Neuronal stem cell (in vitro differentiated cells): ENCODE measurements around the gene GPC5.

Experiments used
- DNase-seq: peaks from one replicate; pipeline ENCODE4 v3.0.0-alpha.2; 2013; ENCODE audit warnings: low spot score
- H2AFZ ChIP-seq: one replicate; pipeline ENCODE4 v1.6.1; 2013; ENCODE audit warnings: mild to moderate bottlenecking, low read length, inconsistent platforms
- H2AK5ac ChIP-seq: 2 replicates; pipeline ENCODE4 v1.6.1; 2013; ENCODE audit warnings: low read depth, mild to moderate bottlenecking, inconsistent platforms, low read length, moderate library complexity, mixed read lengths
- H2BK120ac ChIP-seq: 2 replicates; pipeline ENCODE4 v1.6.1; 2013; ENCODE audit warnings: low read depth, mild to moderate bottlenecking, inconsistent platforms, low read length, moderate library complexity, mixed read lengths
- H2BK12ac ChIP-seq: one replicate; pipeline ENCODE4 v1.6.1; 2013; ENCODE audit warnings: low read length, inconsistent platforms
- H2BK15ac ChIP-seq: 2 replicates; pipeline ENCODE4 v1.6.1; 2013; ENCODE audit warnings: mild to moderate bottlenecking, low read length, inconsistent platforms, mixed read lengths
- H2BK5ac ChIP-seq: one replicate; pipeline ENCODE4 v1.6.1; 2013; ENCODE audit warnings: inconsistent platforms, mild to moderate bottlenecking, low read length, moderate library complexity
- H3K14ac ChIP-seq: one replicate; pipeline ENCODE4 v1.6.1; 2013; ENCODE audit warnings: low read length, inconsistent platforms
- H3K18ac ChIP-seq: 2 replicates; pipeline ENCODE4 v1.6.1; 2013; ENCODE audit warnings: low read length, inconsistent platforms
- H3K23ac ChIP-seq: 2 replicates; pipeline ENCODE4 v1.6.1; 2013; ENCODE audit warnings: low read depth, mild to moderate bottlenecking, mixed read lengths, low read length, inconsistent platforms; ENCODE audit not compliant: poor library complexity
- H3K27ac ChIP-seq: replicated peaks from 3 replicates; pipeline ENCODE4 v1.5.1; 2013; ENCODE audit warnings: low read length, inconsistent platforms
- H3K27me3 ChIP-seq, 3 experiments: 2 replicates each; pipeline ENCODE4 v1.6.1; 2013; ENCODE audit warnings: low read length in 3 of 3, mild to moderate bottlenecking in 2 of 3, inconsistent platforms in 1 of 3, low read depth in 1 of 3, mixed read lengths in 1 of 3, moderate library complexity in 1 of 3; ENCODE audit not compliant: control insufficient read depth in 3 of 3, insufficient read depth in 3 of 3
- H3K36me3 ChIP-seq, 2 donors: replicated peaks in 1 of 2; 2 replicates each; pipeline ENCODE4 v1.6.1; 2013; ENCODE audit warnings: low read length in 2 of 2; ENCODE audit not compliant: control insufficient read depth in 2 of 2, insufficient read depth in 2 of 2
- H3K4ac ChIP-seq: 2 replicates; pipeline ENCODE4 v1.6.1; 2013; ENCODE audit warnings: inconsistent platforms, mild to moderate bottlenecking, low read length, moderate library complexity
- H3K4me1 ChIP-seq, 2 donors: 1 replicate in 1 of 2; 2 replicates in 1 of 2; pipeline ENCODE4 v1.6.1; 2013; ENCODE audit warnings: low read length in 2 of 2, low read depth in 1 of 2; ENCODE audit not compliant: control insufficient read depth in 2 of 2, insufficient read depth in 1 of 2
- H3K4me2 ChIP-seq: one replicate; pipeline ENCODE4 v1.6.1; 2013; ENCODE audit warnings: mild to moderate bottlenecking, low read length, inconsistent platforms; ENCODE audit not compliant: insufficient read depth, poor library complexity, severe bottlenecking
- H3K4me3 ChIP-seq, 2 donors: 2 replicates each; pipeline ENCODE4 v1.5.1; 2013; ENCODE audit warnings: low read length in 2 of 2, mild to moderate bottlenecking in 2 of 2, inconsistent platforms in 1 of 2, moderate library complexity in 1 of 2
- H3K79me1 ChIP-seq: one replicate; pipeline ENCODE4 v1.6.1; 2013; ENCODE audit warnings: low read depth, mild to moderate bottlenecking, inconsistent platforms, low read length, moderate library complexity
- H3K9ac ChIP-seq: one replicate; pipeline ENCODE4 v1.6.1; 2013; ENCODE audit warnings: mild to moderate bottlenecking, low read depth, low read length, inconsistent platforms; ENCODE audit not compliant: poor library complexity
- H3K9me3 ChIP-seq, 2 donors: replicated peaks in 1 of 2; 2 replicates each; pipeline versions ENCODE3 to v1.6.1; 2013; ENCODE audit warnings: low read length in 2 of 2, mild to moderate bottlenecking in 2 of 2, inconsistent platforms in 1 of 2, low read depth in 1 of 2, mixed read lengths in 1 of 2, moderate library complexity in 1 of 2; ENCODE audit not compliant: control insufficient read depth in 2 of 2, insufficient read depth in 1 of 2
- H4K8ac ChIP-seq: one replicate; pipeline ENCODE4 v1.6.1; 2013; ENCODE audit warnings: low read depth, mild to moderate bottlenecking, inconsistent platforms, low read length, moderate library complexity
- H4K91ac ChIP-seq: one replicate; pipeline ENCODE4 v1.6.1; 2013; ENCODE audit warnings: low read length, low read depth, mild to moderate bottlenecking, inconsistent platforms; ENCODE audit not compliant: poor library complexity
- WGBS, 2 donors: extraction: QIAGEN DNeasy Blood & Tissue Kit; methylation state at CpG; one replicate each; pipeline ENCODE4 v1.1.7; 2013; ENCODE audit warnings: missing lambda C conversion rate in 2 of 2, mixed read lengths in 1 of 2; ENCODE audit not compliant: insufficient read length in 2 of 2, insufficient replicate concordance in 1 of 2; ENCODE audit errors: extremely low coverage in 2 of 2; 5-methylcytosine and 5-hydroxymethylcytosine counted together

GPC5 gene

GRCh38 chr13:91580749-91581148, 182.3 kb downstream of the GPC5 start:
- Histone ChIP-seq H4K8ac (no peak overlapping the region), H3K27ac (no peak overlapping the region), H3K36me3 (no peaks in the 10 kb centered on the region), H2AFZ (no peak overlapping the region), H3K23ac (no peak overlapping the region), H3K9ac (no peak overlapping the region), H2BK12ac (no peak overlapping the region), H3K9me3 (no peaks in the 10 kb centered on the region), H3K14ac (no peak overlapping the region), H2BK15ac (no peak overlapping the region), H3K4me1 (no peaks in the 10 kb centered on the region), H3K27me3 (no peaks in the 10 kb centered on the region), H2AK5ac (no peak overlapping the region), H3K79me1 (no peaks in the 10 kb centered on the region), H2BK120ac (no peak overlapping the region), H3K18ac (no peak overlapping the region), H2BK5ac (no peak overlapping the region), H4K91ac (no peak overlapping the region), H3K4me2 (no peak overlapping the region), H3K4ac (no peak overlapping the region), H3K4me3 (no peak overlapping the region)
- WGBS, 2 donors: no CpG with 5 or more reads among the region's 2 CpGs
- no peak for DNase-seq

GRCh38 chr13:91586609-91587008, 188.2 kb downstream of the GPC5 start:
- Histone ChIP-seq H3K36me3 (no peaks in the 10 kb centered on the region), H3K23ac (no peak overlapping the region), H3K4me3 (no peak overlapping the region), H2AK5ac (no peak overlapping the region), H2BK12ac (no peak overlapping the region), H3K27ac (no peak overlapping the region), H3K4me1 (no peaks in the 10 kb centered on the region), H3K14ac (no peak overlapping the region), H3K27me3 (no peaks in the 10 kb centered on the region), H3K4me2 (no peak overlapping the region), H3K9me3 (no peaks in the 10 kb centered on the region), H2AFZ (no peak overlapping the region), H2BK5ac (no peak overlapping the region), H4K91ac (no peak overlapping the region), H2BK120ac (no peak overlapping the region), H3K18ac (no peak overlapping the region), H3K9ac (no peak overlapping the region), H3K4ac (no peak overlapping the region), H3K79me1 (no peaks in the 10 kb centered on the region), H2BK15ac (no peak overlapping the region), H4K8ac (no peak overlapping the region)
- DNase-seq: no peak
- no CpG with 5 or more reads among the region's 1 CpG for WGBS, 2 donors

GRCh38 chr13:91588541-91588940, 190.1 kb downstream of the GPC5 start:
- no peak overlapping the region for H4K8ac ChIP-seq
- no peak overlapping the region for H2BK5ac ChIP-seq
- no peaks in the 10 kb centered on the region for H3K4me1 ChIP-seq
- H3K14ac ChIP-seq: no peak overlapping the region
- no peak for DNase-seq
- no peak overlapping the region for H3K9ac ChIP-seq
- H3K4me3 ChIP-seq: no peak overlapping the region
- H2AFZ ChIP-seq: no peak overlapping the region
- no peak overlapping the region for H2AK5ac ChIP-seq
- H2BK12ac ChIP-seq: no peak overlapping the region
- H3K9me3 ChIP-seq: no peaks in the 10 kb centered on the region
- H3K4ac ChIP-seq: no peak overlapping the region
- H3K27me3 ChIP-seq: no peaks in the 10 kb centered on the region
- H3K79me1 ChIP-seq: no peaks in the 10 kb centered on the region
- no peak overlapping the region for H2BK15ac ChIP-seq
- no peak overlapping the region for H3K4me2 ChIP-seq
- H3K27ac ChIP-seq: no peak overlapping the region
- H2BK120ac ChIP-seq: no peak overlapping the region
- no peaks in the 10 kb centered on the region for H3K36me3 ChIP-seq
- H3K18ac ChIP-seq: no peak overlapping the region
- H3K23ac ChIP-seq: no peak overlapping the region
- H4K91ac ChIP-seq: no peak overlapping the region

- H3K14ac ChIP-seq: no peak overlapping the region
- H3K4me1 ChIP-seq: no peaks in the 10 kb centered on the region
- H2AK5ac ChIP-seq: no peak overlapping the region
- H2BK15ac ChIP-seq: no peak overlapping the region
- no CpG with 5 or more reads among the region's 6 CpGs for WGBS, 2 donors
- H4K91ac ChIP-seq: no peak overlapping the region
- no peak overlapping the region for H2AFZ ChIP-seq
- peak overlapping the region; percentile 94 for H4K8ac ChIP-seq
- no peaks in the 10 kb centered on the region for H3K36me3 ChIP-seq
- no peak overlapping the region for H3K23ac ChIP-seq
- no peak overlapping the region for H3K4me3 ChIP-seq
- H3K79me1 ChIP-seq: no peaks in the 10 kb centered on the region
- no peak overlapping the region for H3K18ac ChIP-seq
- no peak overlapping the region for H3K27ac ChIP-seq
- no peaks in the 10 kb centered on the region for H3K27me3 ChIP-seq
- no peak overlapping the region for H2BK5ac ChIP-seq
- H3K4ac ChIP-seq: no peak overlapping the region
- H2BK12ac ChIP-seq: no peak overlapping the region
- no peak overlapping the region for H3K4me2 ChIP-seq
- H2BK120ac ChIP-seq: no peak overlapping the region
- no peak for DNase-seq
- no peaks in the 10 kb centered on the region for H3K9me3 ChIP-seq
- peak overlapping the region; percentile 7 for H3K9ac ChIP-seq
These were observed 193.9 kb downstream of the GPC5 start for GRCh38 chr13:91592056-91593014.
